Ecto neural progenitor cell (in vitro differentiated cells): ENCODE results near the gene DAPK2.
A peak's percentile ranks its signal among the peaks of the same experiment; 100 is the strongest.
"Not testable (repeated sequence)": the region's sequence is repeated elsewhere in the genome, so short reads cannot be mapped to it uniquely, and the experiment has no call there.

ENCODE experiments used
- DNase-seq: peaks from one replicate; pipeline ENCODE4 v3.0.0-alpha.2; 2018; ENCODE audit warnings: low spot score

DAPK2 gene

GRCh38 chr15:63972801-63973200 is 73.5 kb downstream of the DAPK2 start:
- no peak for DNase-seq

GRCh38 chr15:63971904-63972303 is 74.4 kb downstream of the DAPK2 start:
- no peak for DNase-seq

GRCh38 chr15:63971427-63971805 is 74.9 kb downstream of the DAPK2 start:
- no peak for DNase-seq

GRCh38 chr15:63970621-63971426 is 75.5 kb downstream of the DAPK2 start:
- no peak for DNase-seq

GRCh38 chr15:63969652-63970421 is 76.4 kb downstream of the DAPK2 start:
- no peak for DNase-seq

- no peak for DNase-seq
Measured at GRCh38 chr15:63968700-63969099, 77.6 kb downstream of the DAPK2 start.

- DNase-seq, result no peak
Measured at GRCh38 chr15:63968122-63968524, 78.2 kb downstream of the DAPK2 start.

GRCh38 chr15:63967616-63968015 is 78.7 kb downstream of the DAPK2 start:
- no peak for DNase-seq

- DNase-seq, result not testable (repeated sequence)
Measured at GRCh38 chr15:63962947-63963721, 83.2 kb downstream of the DAPK2 start.

- no peak for DNase-seq
Measured at GRCh38 chr15:63953524-63953923, 92.8 kb downstream of the DAPK2 start.

- no peak for DNase-seq
Measured at GRCh38 chr15:63950911-63951481, 95.3 kb downstream of the DAPK2 start.

GRCh38 chr15:63948971-63949370 is 97.3 kb downstream of the DAPK2 start:
- DNase-seq, result no peak

- DNase-seq, result no peak
Measured at GRCh38 chr15:63948436-63948835, 97.8 kb downstream of the DAPK2 start.

GRCh38 chr15:63947228-63947627 is 99.1 kb downstream of the DAPK2 start:
- DNase-seq, result no peak

- DNase-seq, result no peak
Measured at GRCh38 chr15:63946524-63947065, 99.7 kb downstream of the DAPK2 start.

GRCh38 chr15:63945838-63946298 is 100.4 kb downstream of the DAPK2 start:
- no peak for DNase-seq

GRCh38 chr15:63945007-63945788 is 101.1 kb downstream of the DAPK2 start:
- peak; percentile 82 for DNase-seq

GRCh38 chr15:63944681-63944955 is 101.7 kb downstream of the DAPK2 start:
- DNase-seq, result no peak

- DNase-seq, result no peak
Measured at GRCh38 chr15:63943829-63944680, 102.2 kb downstream of the DAPK2 start.
